K562 (cell line): ENCODE results near the gene ENTPD6. TPM values are rescaled to one million over a fixed set of nuclear protein-coding genes. Genes with fewer than 3 reads are reported as not detected.

Experiments used
- ATAC-seq: fragments of 200-7000 bp; cut with Tn5 transposase; 3 replicates; pipeline ENCODE4 v1.9.1; 2020; ENCODE audit warnings: moderate library complexity
- BruUV-seq: library from RNA; stranded (reverse); fragments of 400-500 nt; replicated peaks from 2 replicates; lab custom pipeline; 2021; lab: Mats Ljungman, UMichigan
- CTCF ChIA-PET: fragments of 300-600 bp; formaldehyde crosslinking; extraction: SDS; loops from one replicate; lab custom pipeline; 2021; ENCODE audit warnings: low intra/inter-chr PET ratio; lab: Yijun Ruan, JAX
- POLR2A ChIA-PET: fragments of 300-600, 350-650 bp; sonication (Branson Sonifier 250); formaldehyde crosslinking; extraction: SDS; loops from one replicate; lab custom pipeline; 2021; ENCODE audit warnings: antibody characterized with exemption, inconsistent platforms; lab: Yijun Ruan, JAX
- DNase-seq, 4 experiments: peaks; one replicate each; pipeline versions ENCODE4 v3.0.0 to v3.0.0-alpha.2; 2011 to 2018; ENCODE audit warnings: low spot score in 3 of 4, mixed read lengths in 3 of 4; ENCODE audit errors: extremely low read depth in 1 of 4
- FAIRE-seq: peaks from 2 replicates; lab custom pipeline; 2011; peaks lifted over from hg19 to GRCh38; lab: Jason Lieb, UNC
- H2AFZ ChIP-seq: 2 replicates; pipeline ENCODE4 v1.6.0; 2011; ENCODE audit warnings: low read depth, low read length, control low read depth, inconsistent platforms
- H3K27ac ChIP-seq: fragments of 200-600 bp; 3 replicates; pipeline ENCODE4 v1.8.0; 2011; ENCODE audit warnings: low read depth, mild to moderate bottlenecking, control low read depth, inconsistent platforms, low read length, moderate library complexity, mixed read lengths; ENCODE audit errors: extremely low read depth
- H3K27me3 ChIP-seq, 2 experiments: fragments of 300-600 bp in 1 of 2; 2 replicates in 1 of 2; 3 replicates in 1 of 2; pipeline versions ENCODE4 v1.6.0 to v1.8.0; 2011; ENCODE audit warnings: inconsistent platforms in 2 of 2, low read length in 2 of 2, mild to moderate bottlenecking in 1 of 2, mixed read lengths in 1 of 2, moderate library complexity in 1 of 2; ENCODE audit not compliant: control insufficient read depth in 2 of 2, insufficient read depth in 2 of 2
- H3K36me3 ChIP-seq: fragments of 300-600 bp; 3 replicates; pipeline ENCODE4 v1.8.0; 2011; ENCODE audit warnings: mild to moderate bottlenecking, low read length, inconsistent platforms; ENCODE audit not compliant: control insufficient read depth, insufficient read depth
- H3K4me1 ChIP-seq, 2 experiments: fragments of 200-600 bp in 1 of 2; replicated peaks in 1 of 2; 2 replicates in 1 of 2; 3 replicates in 1 of 2; pipeline versions ENCODE4 v1.5.1 to v1.8.0; 2011; ENCODE audit warnings: inconsistent platforms in 2 of 2, low read length in 2 of 2, mild to moderate bottlenecking in 1 of 2, mixed read lengths in 1 of 2, moderate library complexity in 1 of 2; ENCODE audit not compliant: control insufficient read depth in 2 of 2, insufficient read depth in 2 of 2
- H3K4me2 ChIP-seq: 2 replicates; pipeline ENCODE4 v1.6.1; 2011; ENCODE audit warnings: low read length, control low read depth, inconsistent platforms, mixed read lengths; ENCODE audit not compliant: insufficient read depth
- H3K4me3 ChIP-seq: fragments of 200-600 bp; sonication (generic), shearing (Covaris generic); 2 replicates; pipeline ENCODE4 v1.5.1; 2016; ENCODE audit warnings: control low read depth, inconsistent platforms
- H3K79me2 ChIP-seq: fragments of 200-600 bp; 3 replicates; pipeline ENCODE4 v1.8.0; 2011; ENCODE audit warnings: low read length, inconsistent platforms; ENCODE audit not compliant: control insufficient read depth, insufficient read depth
- H3K9ac ChIP-seq, 2 experiments: 2 replicates each; pipeline versions ENCODE4 v1.6.0 to v1.6.1; 2011; ENCODE audit warnings: low read depth in 2 of 2, low read length in 2 of 2, control low read depth in 1 of 2, inconsistent platforms in 1 of 2, mild to moderate bottlenecking in 1 of 2, mixed read lengths in 1 of 2; ENCODE audit not compliant: insufficient read depth in 1 of 2
- H3K9me1 ChIP-seq: one replicate; pipeline ENCODE4 v1.6.0; 2011; ENCODE audit warnings: inconsistent platforms, mild to moderate bottlenecking, low read length, moderate library complexity; ENCODE audit not compliant: control insufficient read depth, insufficient read depth
- H3K9me3 ChIP-seq: replicated peaks from 2 replicates; pipeline ENCODE4 v1.5.1; 2011; ENCODE audit warnings: low read depth, low read length, inconsistent platforms; ENCODE audit not compliant: control insufficient read depth, insufficient read depth
- H4K20me1 ChIP-seq: replicated peaks from 2 replicates; pipeline ENCODE4 v1.6.1; 2011; ENCODE audit warnings: low read length, inconsistent platforms, mixed read lengths; ENCODE audit not compliant: control insufficient read depth, insufficient read depth
- ARID3A ChIP-seq: IDR thresholded peaks from 2 replicates; pipeline ENCODE4 v1.6.1; 2012; ENCODE audit warnings: low read depth, low read length, improper control_type of control experiment, borderline replicate concordance
- FOXK1 ChIP-seq: sonication (generic); formaldehyde crosslinking; IDR thresholded peaks from 2 replicates; pipeline ENCODE4 v1.8.0; 2022; ENCODE audit warnings: missing genetic modification reagents, mild to moderate bottlenecking, borderline replicate concordance
- IRF9 ChIP-seq: fragments of 450-650 bp; IDR thresholded peaks from 2 replicates; pipeline ENCODE4 v1.6.1; 2016; ENCODE audit warnings: missing biosample characterization, missing genetic modification characterization
- JUNB ChIP-seq: fragments of 450-650 bp; formaldehyde crosslinking; conservative IDR thresholded peaks from 2 replicates; pipeline ENCODE4 v1.4.0; 2020; ENCODE audit warnings: mild to moderate bottlenecking
- PHF21A ChIP-seq: fragments of 450-650 bp; IDR thresholded peaks from 2 replicates; pipeline ENCODE4 v1.6.1; 2017; ENCODE audit warnings: low read depth, borderline replicate concordance
- RBBP5 ChIP-seq: fragments of 200-600 bp; sonication (generic); IDR thresholded peaks from 2 replicates; pipeline ENCODE4 v1.6.1; 2012; ENCODE audit warnings: borderline replicate concordance, mild to moderate bottlenecking, low read length, control low read depth, inconsistent platforms; ENCODE audit not compliant: insufficient read depth, poor library complexity, severe bottlenecking
- TEAD2 ChIP-seq: fragments of 450-650 bp; IDR thresholded peaks from 2 replicates; pipeline ENCODE4 v1.6.1; 2016; ENCODE audit warnings: missing genetic modification characterization, control low read depth, missing compliant biosample characterization
- THRA ChIP-seq: fragments of 450-650 bp; IDR thresholded peaks from 2 replicates; pipeline ENCODE4 v1.6.1; 2017; ENCODE audit warnings: mild to moderate bottlenecking, moderate library complexity
- ZNF133 ChIP-seq: fragments of 250-450 bp; sonication (Bioruptor Pico); IDR thresholded peaks from 2 replicates; pipeline ENCODE4 v1.4.0; 2020; ENCODE audit warnings: mild to moderate bottlenecking
- ZNF174 ChIP-seq: fragments of 250-450 bp; sonication (Bioruptor Pico); IDR thresholded peaks from 2 replicates; pipeline ENCODE4 v1.4.0; 2020; ENCODE audit warnings: mild to moderate bottlenecking
- ZNF274 ChIP-seq: IDR thresholded peaks from 2 replicates; pipeline ENCODE4 v1.6.1; 2011; ENCODE audit warnings: low read depth, mild to moderate bottlenecking, low read length, moderate library complexity, borderline replicate concordance
- ZNF766 ChIP-seq: fragments of 200-800 bp; sonication (Bioruptor generic); conservative IDR thresholded peaks from 2 replicates; pipeline ENCODE4 v1.6.1; 2016; ENCODE audit warnings: missing genetic modification characterization, missing compliant biosample characterization
- WGBS: fragments of 100-300 bp; shearing (Covaris generic); methylation state at CpG from one replicate; pipeline ENCODE4 v1.1.6; 2016; ENCODE audit warnings: low coverage, mixed read lengths; ENCODE audit not compliant: insufficient coverage; ENCODE audit errors: missing lambda C conversion rate; 5-methylcytosine and 5-hydroxymethylcytosine counted together
- in situ Hi-C: fragments of 300-500 bp; cut with MboI; formaldehyde crosslinking; loops from 4 replicates; pipeline ENCODE4 v1.15.0; 2018; ENCODE audit warnings: inconsistent platforms, mixed read lengths
- intact Hi-C: fragments of 100-400 bp; cut with micrococcal nuclease; formaldehyde crosslinking; loops from 2 replicates; pipeline ENCODE4 v1.14.2; 2022
- polyA plus RNA-seq, 8 experiments: library from polyadenylated mRNA; depleted of rRNA in 4 of 8; stranded (reverse) in 5 of 8; unstranded in 3 of 8; fragments of >200 nt; fragmentation: Nextera tagmentation in 2 of 8; fragmentation: Illumina TruSeq in 1 of 8; extraction: Ambion mirVana in 2 of 8; extraction: Trizol in 1 of 8; gene quantifications; 2 replicates each; pipeline versions ENCODE4 v1.2.1 to v1.2.3, GENCODE V29; 2011 to 2014; ENCODE audit warnings: inconsistent platforms in 1 of 8, missing spikeins in 1 of 8
- total RNA-seq, 7 experiments: library from RNA; depleted of rRNA in 6 of 7; stranded (reverse); fragments of >200 nt in 6 of 7; fragmentation: Illumina TruSeq in 2 of 7; extraction: Trizol in 2 of 7; gene quantifications; 2 replicates each; pipeline versions ENCODE4 v1.2.1 to v1.2.3, GENCODE V29; 2011 to 2021; ENCODE audit warnings: low replicate concordance in 1 of 7

Gene ENTPD6
- total and polyA plus RNA-seq, 9 of the 15 experiments (the other 6 are each of a cell fraction or from before 2014, with no cell fraction given) = 0.82 to 36.8 (median 22.4) TPM

- Histone ChIP-seq H3K36me3 (no peaks in the 10 kb centered on the region), H3K4me1 (peaks cover 8 to 21% of the 10 kb centered on the region in 2 experiments), H3K9me1 (no peaks in the 10 kb centered on the region), H3K9ac (no peak overlapping the region), H2AFZ (no peak overlapping the region), H4K20me1 (no peaks in the 10 kb centered on the region), H3K9me3 (no peaks in the 10 kb centered on the region), H3K79me2 (no peaks in the 10 kb centered on the region), H3K27ac (no peak overlapping the region), H3K4me2 (no peak overlapping the region), H3K4me3 (no peak overlapping the region), H3K27me3 (no peaks in the 10 kb centered on the region)
- WGBS = 63% methylated on average over 10 of the region's 10 CpGs
- no peak for ATAC-seq
- TF ChIP-seq RBBP5 (no peak), ZNF133 (CRISPR knock-in tag) (no peak), FOXK1 (CRISPR knock-in tag) (no peak), ZNF766 (no peak)
- no peak for DNase-seq
- CTCF ChIA-PET = no interaction called here
- in situ Hi-C loops = no loop called here
- no peak for FAIRE-seq
- POLR2A ChIA-PET = no interaction called here
- no TSS peak for BruUV-seq
- intact Hi-C loops = no loop called here
Observed at GRCh38 chr20:25242231-25242630, 46.7 kb downstream of the ENTPD6 start.

GRCh38 chr20:25243416-25243979, 48.0 kb downstream of the ENTPD6 start:
- intact Hi-C loops (no loop called here), in situ Hi-C loops (no loop called here)
- DNase-seq = no peak
- no TSS peak for BruUV-seq
- H3K9me3 ChIP-seq = no peaks in the 10 kb centered on the region
- no peaks in the 10 kb centered on the region for H4K20me1 ChIP-seq
- H3K36me3 ChIP-seq = no peaks in the 10 kb centered on the region
- FAIRE-seq = no peak
- H3K4me2 ChIP-seq = no peak overlapping the region
- peaks cover under 1% of the 10 kb centered on the region; the same call in 1 of the 3 replicates for H3K79me2 ChIP-seq
- no peak overlapping the region for H3K9ac ChIP-seq
- no peak overlapping the region for H3K27ac ChIP-seq
- no peak for ATAC-seq
- no peak overlapping the region for H3K4me3 ChIP-seq
- peaks cover 9 to 14% of the 10 kb centered on the region in 2 experiments for H3K4me1 ChIP-seq
- POLR2A ChIA-PET = no interaction called here
- H3K9me1 ChIP-seq = no peaks in the 10 kb centered on the region
- no peaks in the 10 kb centered on the region for H3K27me3 ChIP-seq
- no peak overlapping the region for H2AFZ ChIP-seq
- CTCF ChIA-PET = no interaction called here
- TF ChIP-seq ZNF274 = no peak
- TF ChIP-seq JUNB (CRISPR knock-in tag) = no peak
- TF ChIP-seq TEAD2 (tag) = no peak
- TF ChIP-seq ZNF174 (CRISPR knock-in tag) = no peak
- TF ChIP-seq THRA = no peak
- TF ChIP-seq PHF21A = no peak
- TF ChIP-seq ARID3A = no peak
- no peak for TF ChIP-seq IRF9 (tag)
